NK-92 treated with Interleukin-12 subunit alpha and Interleukin-12 subunit beta, amount 100 ng/mL, for 24 hours (cell line): Measurements from ENCODE around the gene STOX2.

Experiments used
- DNase-seq: peaks from one replicate; lab custom pipeline; 2025; lab: John Stamatoyannopoulos, UW

The STOX2 gene, protein sequence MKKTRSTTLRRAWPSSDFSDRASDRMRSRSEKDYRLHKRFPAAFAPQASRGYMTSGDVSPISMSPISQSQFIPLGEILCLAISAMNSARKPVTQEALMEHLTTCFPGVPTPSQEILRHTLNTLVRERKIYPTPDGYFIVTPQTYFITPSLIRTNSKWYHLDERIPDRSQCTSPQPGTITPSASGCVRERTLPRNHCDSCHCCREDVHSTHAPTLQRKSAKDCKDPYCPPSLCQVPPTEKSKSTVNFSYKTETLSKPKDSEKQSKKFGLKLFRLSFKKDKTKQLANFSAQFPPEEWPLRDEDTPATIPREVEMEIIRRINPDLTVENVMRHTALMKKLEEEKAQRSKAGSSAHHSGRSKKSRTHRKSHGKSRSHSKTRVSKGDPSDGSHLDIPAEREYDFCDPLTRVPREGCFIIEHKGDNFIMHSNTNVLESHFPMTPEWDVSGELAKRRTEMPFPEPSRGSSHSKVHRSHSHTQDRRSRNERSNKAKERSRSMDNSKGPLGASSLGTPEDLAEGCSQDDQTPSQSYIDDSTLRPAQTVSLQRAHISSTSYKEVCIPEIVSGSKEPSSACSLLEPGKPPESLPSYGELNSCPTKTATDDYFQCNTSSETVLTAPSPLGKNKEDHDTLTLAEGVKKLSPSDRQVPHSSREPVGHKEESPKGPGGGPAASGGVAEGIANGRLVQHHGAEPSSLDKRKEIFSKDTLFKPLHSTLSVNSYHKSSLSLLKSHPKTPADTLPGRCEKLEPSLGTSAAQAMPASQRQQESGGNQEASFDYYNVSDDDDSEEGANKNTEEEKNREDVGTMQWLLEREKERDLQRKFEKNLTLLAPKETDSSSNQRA (N-terminal part only)

GRCh38 chr4:183905081-183905592 is at the start of gene STOX2:
Gene STOX2, plus strand, starts transcription at chr4:183905307. Its CDS starts 1,484 bp downstream, at chr4:183906791.
- DNase-seq, result no peak

DNA sequence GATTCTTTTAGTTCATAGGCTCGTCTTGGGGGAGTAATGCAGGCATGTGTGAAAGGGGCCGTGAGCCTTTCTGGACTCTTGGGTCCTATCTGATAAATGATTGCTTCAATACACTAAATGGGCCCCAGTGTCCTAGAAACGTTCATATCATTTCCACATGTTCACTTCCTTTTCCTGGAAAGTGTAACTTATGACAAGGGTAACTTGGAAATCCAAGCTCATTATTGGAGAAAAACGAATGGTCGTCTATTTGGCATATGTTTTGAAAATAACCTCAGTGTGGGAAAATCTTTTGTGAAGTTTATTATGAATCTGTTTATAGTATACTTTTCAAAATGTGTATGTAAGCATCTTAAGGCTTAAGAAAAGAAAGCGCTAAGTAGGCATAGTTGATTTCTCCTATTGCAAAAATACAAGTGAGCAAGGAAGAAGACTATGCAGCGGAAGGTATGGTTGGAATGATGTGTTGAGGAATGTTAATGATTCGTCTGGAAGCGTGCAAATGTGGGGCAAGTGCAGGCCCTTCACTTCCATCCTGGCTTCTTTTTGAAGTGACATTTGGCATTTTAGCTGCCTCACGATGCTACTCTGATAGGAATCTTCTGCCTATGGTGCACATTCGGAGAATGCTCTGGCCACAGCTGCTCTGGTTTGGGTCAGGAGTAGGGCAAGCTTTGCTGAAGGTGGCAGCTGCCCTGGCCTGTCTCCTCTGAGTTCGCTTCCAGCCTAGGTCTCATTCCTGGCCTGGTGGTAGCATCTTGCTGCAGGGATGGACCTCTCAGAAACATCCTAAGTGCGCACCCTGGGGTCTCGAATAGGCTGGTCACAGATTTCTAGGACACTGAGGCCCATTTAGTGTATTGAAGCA is 49.5 kb upstream of the STOX2 start:
- DNase-seq, result no peak

DNA sequence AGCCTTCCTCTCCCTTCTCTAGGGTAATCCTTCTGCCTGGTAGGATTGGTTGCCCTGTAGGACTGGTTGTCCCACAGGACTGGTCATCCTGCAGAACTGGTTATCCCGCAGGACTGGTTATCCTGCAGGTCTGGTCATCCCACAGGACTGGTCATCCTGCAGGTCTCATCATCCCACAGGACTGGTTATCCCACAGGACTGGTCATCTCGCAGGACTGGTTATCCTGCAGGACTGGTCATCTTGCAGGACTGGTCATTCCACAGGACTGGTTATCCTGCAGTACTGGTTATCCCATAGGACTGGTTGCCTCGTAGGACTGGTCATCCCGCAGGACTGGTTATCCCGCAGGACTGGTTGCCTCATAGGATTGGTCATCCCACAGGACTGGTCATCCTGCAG is 48.1 kb upstream of the STOX2 start:
- DNase-seq, result no peak

DNA sequence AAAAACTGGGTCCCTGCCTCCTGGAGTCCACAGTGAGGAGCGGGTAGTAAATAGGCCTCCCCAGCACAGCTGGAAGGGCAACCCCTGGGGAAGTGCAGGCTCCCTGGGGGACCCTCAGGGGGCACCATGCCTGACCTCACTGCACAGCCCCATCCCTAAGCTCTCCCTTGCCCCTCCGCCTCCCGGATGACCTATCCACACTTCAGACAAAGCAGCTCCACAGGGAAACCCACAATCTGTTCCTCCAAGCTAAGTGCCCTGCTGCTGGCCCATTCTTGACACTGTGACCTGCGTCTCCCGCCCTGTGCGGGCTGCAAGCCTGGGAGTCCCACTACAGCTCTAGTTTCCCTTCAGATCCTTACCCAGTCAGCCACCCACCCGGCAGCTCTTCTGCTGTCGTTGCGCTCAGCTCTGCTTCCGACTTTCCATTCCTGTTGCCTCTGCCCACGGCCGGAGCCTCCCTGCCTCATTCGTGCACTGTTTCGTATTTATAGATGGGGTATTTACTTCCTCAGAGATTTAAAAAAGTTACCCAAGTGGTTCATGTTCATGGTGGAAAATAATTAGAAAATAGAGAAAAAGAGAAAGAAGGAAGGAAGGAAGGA is 47.0 kb upstream of the STOX2 start:
- DNase-seq, result no peak

DNA sequence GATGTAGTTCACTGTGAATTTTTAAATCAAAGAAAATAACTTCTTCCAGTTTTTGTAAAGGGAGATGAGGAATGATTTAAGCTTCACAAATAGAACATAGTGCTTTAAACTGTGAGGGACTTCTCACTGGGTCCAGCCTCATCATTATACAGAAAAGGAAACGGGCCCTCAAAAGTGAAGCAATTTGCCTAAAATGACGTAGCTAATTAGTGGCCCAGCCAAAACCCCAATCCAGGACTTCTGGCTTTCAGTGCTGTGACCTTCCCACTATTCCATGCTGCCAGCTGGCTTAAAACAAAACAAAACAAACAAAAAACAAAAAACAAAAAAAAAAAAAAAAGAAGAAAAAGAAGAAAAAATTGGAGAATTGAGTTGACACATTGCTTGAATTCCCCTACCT is 45.0 kb upstream of the STOX2 start:
- no peak for DNase-seq

GRCh38 chr4:183860731-183861130 is 44.4 kb upstream of the STOX2 start:
- DNase-seq, result no peak

DNA sequence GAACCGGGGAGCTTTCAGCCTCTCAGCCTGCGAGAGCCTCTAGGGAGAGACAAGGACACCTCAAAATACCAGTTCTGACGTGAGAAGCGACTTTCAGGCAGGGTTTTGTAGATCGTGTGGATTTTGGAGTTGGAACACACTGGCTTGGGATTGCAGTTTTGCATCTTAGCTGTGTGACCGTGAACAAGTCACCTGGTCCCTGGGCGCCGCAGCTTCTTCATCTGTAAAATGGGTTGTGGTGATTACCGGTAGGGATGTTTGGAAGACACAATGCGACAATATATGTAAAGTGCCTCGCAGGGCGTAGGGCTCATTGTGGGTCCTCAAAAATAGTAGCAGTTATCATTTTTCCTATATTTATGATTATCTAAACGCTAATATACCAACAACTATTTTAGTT is 43.7 kb upstream of the STOX2 start:
- DNase-seq, result no peak

GRCh38 chr4:183863155-183863825 is 41.8 kb upstream of the STOX2 start:
- no peak for DNase-seq

- no peak for DNase-seq
Observed at GRCh38 chr4:183867247-183867646, 37.9 kb upstream of the STOX2 start.

- no peak for DNase-seq
Observed at GRCh38 chr4:183870997-183871396, 34.1 kb upstream of the STOX2 start.

DNA sequence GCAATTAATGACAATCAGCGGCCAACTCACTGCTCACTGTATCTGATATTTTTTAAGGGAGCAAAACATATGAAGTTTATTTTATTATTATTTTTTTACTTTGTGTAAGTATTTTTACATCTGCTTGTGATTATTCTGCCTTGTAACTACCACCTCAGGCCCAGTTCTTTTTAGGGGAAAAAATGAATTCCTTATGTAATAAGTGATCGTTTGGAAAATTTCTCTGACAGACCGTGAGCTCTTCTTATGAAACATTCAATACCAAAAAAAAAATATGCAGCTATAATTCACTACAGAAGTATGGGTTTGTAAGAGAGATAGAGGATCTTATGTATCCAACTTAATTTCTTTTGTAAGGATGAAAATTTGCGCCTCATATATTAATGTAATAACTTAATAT is 33.5 kb upstream of the STOX2 start:
- DNase-seq, result no peak

DNA sequence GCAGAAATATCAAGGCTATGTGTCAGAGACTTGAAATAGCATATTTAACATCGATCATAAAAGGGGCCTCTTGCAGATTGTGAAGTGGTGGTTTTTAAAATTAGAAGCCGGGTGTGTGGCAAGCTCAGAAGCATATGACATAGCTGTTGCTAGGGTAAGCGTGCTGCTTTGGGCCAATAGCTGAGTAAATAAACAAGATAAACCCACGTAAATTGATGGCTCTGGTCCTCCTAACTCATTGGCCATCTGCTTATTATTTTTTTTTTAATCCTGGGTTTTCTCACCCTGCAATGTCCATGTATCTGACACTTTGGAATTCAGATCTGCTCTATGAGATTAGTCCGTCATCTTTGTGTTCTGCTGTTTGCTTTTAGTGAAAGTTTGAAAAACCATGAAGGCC is 32.6 kb upstream of the STOX2 start:
- no peak for DNase-seq

DNA sequence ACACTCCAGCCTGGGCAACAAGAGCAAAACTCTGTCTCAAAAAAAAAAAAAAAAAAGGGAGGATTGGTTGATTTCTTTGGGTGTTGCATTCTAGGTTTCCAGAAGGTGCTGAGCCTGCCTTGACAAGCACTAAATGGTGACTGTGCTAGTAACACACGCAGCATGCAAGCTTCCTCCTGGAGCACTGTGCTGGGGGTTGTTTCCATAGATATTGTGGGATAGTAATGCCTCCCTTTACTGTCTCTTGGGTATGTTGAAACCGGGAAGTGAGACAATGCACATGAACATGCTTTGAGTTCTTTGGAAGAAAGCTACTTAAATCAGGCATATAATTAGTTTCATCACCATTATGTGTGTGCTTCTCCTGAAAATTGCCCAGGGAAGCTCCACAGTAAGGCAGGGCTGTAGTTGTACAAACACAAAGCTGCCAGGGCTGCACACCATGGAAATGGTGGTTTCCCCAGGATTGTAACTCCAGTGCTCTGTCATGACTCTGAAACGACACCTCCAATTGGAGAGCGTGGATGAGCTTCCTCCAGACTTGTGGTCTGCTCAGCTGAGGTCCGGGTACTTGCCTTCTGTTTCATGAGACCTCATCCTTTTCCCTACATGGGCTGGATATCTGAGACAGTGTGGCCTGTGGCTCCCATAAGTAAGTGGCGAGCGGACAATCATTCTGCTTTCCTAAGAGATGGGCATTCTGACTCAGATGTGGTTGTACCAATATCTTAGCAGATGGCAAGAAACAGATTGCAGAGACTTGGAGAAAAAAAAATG is 31.5 kb upstream of the STOX2 start:
- no peak for DNase-seq

DNA sequence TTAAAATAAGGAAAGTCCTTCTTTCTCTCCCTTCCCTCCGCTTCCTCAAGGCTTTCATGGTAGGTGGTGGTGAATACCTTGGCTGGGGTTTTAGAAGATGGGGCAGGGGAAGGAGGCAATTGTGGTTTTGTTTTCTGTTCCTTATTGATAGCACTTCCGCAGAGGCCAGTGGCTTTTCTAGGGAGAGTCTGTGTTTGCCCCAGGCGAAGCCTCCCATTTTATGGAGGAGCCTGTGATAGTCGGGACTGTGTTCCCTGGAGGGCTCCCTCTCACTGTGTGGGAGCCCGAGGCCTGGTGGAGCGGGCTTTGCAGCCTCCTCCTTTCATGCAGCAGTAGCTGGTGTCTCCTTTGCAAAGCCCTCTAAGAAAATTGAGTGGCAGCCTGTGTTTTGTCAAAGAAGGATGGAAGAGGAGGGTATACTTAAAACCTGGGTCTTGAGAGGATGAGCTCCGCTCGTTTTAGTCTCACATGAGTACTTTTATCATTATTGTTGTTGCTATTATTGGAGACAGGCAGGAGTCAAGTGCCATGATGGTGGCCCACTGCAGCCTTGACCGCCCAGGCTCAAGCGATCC is 29.8 kb upstream of the STOX2 start:
- no peak for DNase-seq

GRCh38 chr4:183876268-183876934 is 28.7 kb upstream of the STOX2 start:
- no peak for DNase-seq

GRCh38 chr4:183878251-183878970 is 26.7 kb upstream of the STOX2 start:
- DNase-seq, result no peak

GRCh38 chr4:183885205-183885720 is 19.8 kb upstream of the STOX2 start:
- DNase-seq, result no peak

DNA sequence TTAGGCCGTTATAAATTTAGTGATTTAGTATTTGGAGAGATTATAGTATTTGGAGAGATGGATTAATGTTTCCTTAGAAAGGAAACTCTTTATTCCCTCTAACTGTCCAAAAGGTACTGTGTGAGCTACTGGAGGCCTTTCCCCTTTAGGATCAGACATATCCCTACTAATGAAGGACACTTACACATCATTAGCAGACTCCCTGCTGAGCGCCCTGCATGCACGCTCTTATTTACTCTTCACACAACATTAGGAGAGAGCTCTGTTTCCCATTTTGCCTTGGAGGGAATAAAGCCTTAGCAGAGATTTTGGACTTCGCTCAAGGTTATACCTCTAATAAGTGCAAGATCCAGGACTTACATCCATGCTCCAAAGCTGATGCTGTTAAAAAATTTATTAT is 17.8 kb upstream of the STOX2 start:
- DNase-seq, result no peak
